ENCODE results near the gene CNTNAP5. TPM values are rescaled to one million over a fixed set of nuclear protein-coding genes. Genes with fewer than 3 reads are reported as not detected.

The CNTNAP5 gene
- total RNA-seq, 1 donor from 2014 or later, result not detected

DNA sequence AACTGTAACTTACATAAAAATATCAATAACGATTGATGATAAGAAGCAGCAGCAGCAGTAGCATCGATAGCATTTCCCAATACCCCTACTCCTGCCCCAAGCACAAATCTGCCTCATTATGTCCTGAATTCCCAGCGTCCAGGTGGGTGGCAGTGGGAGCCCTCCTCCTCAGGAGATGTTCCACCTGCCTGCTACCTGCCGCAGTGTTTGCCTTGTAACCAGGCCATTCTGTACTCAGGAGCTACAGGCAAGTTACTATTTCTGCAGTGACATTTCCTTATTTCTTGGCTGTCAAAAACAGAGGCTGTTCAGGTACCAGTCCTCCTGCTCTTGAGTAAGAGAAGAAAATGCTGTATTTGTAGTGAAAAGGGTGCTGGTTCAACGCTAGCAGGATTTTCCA is 236.4 kb downstream of the CNTNAP5 start:
- intact Hi-C loops (cut with micrococcal nuclease), result no loop called here

DNA sequence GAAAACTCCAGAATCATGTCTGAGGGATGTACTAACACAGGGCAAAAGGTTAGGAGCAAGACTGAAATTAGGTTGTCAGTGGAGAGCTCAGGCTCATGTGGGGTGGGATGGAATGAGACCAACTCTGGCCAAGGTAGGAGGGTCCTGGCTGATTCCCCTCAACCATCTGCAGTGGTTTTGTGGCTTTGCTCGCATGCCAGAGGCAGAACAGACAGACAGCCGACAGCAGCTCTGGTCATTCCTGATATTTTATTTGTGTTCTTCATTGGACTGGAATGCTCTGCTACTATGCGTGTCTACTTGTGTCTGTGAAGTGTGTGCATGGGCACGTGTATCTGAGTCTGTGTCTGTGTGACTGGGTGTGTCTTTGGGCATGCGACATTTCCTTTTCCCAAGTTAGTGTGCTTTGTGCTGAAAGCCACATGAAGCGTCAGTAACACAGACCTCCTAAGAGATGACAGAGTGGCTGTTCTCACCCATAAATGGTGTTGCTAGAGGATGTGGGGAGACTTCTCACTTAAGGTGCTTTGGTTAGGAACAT is 239.5 kb downstream of the CNTNAP5 start:
- intact Hi-C loops (cut with micrococcal nuclease), result no loop called here

DNA sequence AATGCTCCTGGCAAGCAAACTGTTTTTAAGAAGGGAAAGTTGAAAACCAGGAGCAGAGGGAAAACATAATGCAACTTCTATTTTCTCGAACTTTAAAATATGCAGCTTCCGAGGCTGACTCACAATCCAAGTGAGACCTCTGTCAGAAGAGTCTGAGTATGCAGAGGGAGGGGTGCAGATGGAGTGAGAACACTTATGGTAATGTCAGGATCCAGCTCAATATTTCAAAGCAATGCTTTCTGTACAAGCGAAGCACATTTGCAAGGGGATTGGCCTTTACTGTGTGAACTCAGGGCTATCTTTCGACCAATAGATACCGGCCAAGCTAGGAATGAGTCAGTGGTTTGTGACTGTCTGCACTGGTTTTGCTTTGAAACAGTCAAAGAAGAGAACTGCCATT is 242.7 kb downstream of the CNTNAP5 start:
- intact Hi-C loops (cut with micrococcal nuclease), result no loop called here

DNA sequence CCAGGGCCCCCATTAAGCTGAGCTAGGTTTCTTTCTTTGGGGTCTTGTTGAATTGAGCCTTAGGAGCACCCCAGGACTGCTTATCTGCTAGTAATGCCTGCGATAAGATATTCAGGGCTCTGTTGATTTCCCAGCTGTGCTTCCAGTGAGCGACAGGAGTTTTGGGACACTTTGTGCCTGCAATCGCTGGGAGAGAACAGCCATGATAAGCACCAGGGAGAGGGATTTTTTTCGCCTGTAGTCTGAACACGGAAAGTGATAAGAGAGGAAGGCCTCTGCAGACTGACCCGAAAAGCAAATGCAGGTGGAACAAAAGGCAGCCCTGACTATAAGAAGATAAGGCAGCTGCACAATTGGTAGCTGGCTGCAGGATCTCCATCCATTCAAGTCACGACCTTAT is 244.3 kb downstream of the CNTNAP5 start:
- intact Hi-C loops (cut with micrococcal nuclease), result no loop called here

DNA sequence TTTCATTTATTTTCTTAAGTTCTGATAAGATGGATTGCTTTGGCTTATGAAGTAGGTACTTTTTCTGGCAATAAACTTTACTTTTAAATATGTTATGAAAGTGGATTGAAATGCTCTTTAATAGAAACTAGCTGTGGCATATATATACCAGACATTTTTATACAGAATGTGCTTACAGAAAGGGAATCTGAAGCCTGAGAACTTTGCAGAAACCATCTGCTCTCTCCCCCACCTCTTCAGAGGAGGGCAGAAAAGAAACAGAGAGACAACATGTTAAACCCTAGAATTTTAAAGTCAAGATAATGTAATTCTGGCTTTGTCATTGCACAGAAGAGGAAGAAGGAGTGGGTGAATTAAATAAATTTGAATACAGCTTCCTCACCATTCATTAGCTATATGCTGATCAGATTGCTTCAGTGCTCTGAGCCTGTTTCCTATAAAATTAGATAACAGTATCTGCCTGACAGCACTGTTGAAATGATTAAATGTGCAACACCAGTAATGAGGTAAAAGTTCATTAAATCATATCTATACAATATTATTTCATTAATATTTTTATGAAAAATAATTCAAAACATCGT is 247.3 kb downstream of the CNTNAP5 start:
- intact Hi-C loops (cut with micrococcal nuclease), result no loop called here

DNA sequence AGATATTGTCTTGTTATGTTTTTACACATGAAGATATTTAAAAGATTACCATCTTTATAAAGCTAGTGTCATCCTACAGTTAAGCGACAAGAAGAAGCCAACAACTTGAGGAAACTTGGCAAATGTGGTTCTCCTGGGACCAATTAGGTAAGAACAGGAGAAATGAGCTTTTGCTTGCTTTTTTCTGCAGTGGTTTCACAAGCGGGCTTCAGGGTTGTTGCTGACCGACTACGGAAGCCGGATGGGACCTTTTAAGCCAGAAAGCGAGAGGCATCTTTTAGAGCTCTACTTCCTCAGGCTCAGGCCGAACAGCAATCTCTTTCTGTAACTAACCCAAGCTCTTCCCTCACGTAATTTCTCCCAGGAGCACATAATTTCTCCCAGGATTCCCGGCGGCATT is 256.5 kb downstream of the CNTNAP5 start:
- intact Hi-C loops (cut with micrococcal nuclease), result no loop called here

GRCh38 chr2:124283096-124283495 is 258.0 kb downstream of the CNTNAP5 start:
- intact Hi-C loops (cut with micrococcal nuclease), result no loop called here

DNA sequence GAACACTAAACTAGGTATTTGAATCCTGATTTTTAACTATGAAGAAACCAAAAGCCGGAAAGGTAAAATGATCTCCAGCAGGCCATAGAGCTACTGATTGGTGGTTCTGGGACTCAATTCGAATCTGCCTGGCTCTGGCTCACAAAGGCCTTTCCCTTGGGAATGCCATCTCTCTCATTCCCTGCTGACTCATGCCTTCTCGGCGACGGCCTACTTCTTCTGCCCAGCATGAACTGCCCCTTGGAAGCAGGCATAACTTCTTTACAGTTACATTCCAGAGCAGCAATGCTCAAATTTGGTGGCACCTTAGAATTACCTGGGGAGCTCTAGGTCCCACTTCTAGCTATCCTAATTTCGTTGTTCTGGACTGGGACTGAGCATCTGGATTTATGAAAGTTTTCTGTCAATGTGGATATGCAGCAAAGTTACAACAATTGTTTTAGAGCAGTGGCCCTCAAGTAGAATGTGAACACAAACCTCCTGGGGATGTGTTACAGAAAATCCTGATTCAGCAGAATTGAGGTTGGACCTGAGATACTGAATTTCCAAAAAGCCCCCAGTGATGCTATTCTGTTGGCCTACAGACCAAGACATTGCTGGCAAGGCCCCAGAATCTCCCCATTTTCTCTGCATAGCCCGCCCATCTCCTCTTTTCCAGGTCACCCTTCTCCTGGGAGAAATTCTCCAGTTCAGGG is 261.1 kb downstream of the CNTNAP5 start:
- intact Hi-C loops (cut with micrococcal nuclease), result no loop called here

DNA sequence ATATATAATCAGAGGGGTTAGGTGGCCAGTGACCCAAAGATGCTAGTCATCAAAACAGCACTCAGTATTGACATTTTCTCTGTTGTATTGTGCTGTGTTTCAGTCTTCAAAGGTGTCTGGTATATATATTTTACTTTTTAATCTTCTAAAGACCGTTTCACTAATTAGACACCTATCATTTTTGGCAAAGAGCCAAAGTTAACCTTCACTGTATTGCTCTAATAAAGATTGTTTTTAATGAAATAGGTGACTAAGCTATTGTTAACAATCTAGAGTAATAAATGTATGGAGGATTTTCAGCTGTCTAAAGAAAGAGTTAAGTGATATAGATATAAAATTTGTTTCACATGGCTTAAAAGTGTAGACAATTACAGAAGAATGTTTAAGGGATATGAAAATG is 264.0 kb downstream of the CNTNAP5 start:
- intact Hi-C loops (cut with micrococcal nuclease), result no loop called here

GRCh38 chr2:124289615-124290014 is 264.5 kb downstream of the CNTNAP5 start:
- intact Hi-C loops (cut with micrococcal nuclease), result no loop called here

DNA sequence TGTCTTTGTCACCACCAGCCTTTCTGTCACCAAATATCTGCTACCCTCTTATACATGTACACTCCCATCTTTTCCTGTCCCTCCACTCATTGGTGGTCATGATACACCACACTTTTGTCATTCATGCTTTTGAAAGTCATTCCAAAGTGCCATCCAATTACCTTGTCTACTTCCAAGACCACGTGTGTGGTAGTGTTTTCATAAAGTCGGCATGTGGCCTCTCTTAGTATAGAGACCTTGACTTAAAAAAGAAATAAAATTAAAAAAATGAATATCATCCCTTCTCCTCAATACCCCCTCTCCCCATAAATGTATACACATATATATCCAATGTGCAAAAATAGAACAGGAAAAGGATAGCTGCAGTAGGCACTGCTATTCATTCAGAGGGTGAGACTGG is 271.4 kb downstream of the CNTNAP5 start:
- intact Hi-C loops (cut with micrococcal nuclease), result no loop called here

DNA sequence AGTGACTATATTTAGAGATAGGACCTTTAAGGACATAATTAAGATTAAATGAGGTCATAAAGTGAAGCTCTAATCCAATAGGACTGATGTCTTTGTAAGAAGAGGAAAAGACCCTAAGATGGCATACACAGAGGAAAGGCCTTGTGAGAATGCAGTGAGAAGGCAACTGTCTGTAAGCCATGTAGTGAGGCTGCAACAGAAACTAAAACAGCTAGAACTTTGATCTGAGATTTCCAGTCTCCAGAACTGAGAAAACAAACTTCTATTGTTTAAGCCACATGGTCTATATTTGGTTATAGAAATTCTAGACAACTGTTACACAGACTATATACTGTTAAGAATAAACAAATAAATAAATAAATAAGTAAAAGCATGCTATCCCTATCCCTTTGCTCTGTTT is 276.8 kb downstream of the CNTNAP5 start:
- intact Hi-C loops (cut with micrococcal nuclease), result no loop called here

- intact Hi-C loops (cut with micrococcal nuclease), result no loop called here
Observed at GRCh38 chr2:124308319-124309062, 283.4 kb downstream of the CNTNAP5 start.

- intact Hi-C loops (cut with micrococcal nuclease), result no loop called here
Observed at GRCh38 chr2:124309563-124310138, 284.6 kb downstream of the CNTNAP5 start.

DNA sequence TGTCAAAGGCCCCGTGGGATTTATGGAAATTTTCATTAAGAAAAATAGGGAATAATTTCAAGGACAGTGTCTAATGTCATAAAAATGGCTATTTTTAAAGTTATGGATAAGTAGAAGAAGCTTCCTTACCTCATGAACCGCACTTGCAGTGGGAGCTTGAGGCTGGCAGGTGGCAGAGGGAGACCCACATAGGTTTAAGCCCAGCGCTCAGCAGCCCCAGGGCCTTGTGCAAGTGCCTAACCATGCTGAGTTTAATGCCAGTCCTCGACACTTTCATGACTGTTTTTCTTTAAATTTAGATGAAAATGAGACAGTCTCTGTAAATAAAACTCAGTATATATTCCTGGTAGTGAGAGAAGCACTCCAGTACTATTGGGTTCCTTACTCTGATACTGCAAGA is 285.6 kb downstream of the CNTNAP5 start:
- intact Hi-C loops (cut with micrococcal nuclease), result no loop called here

GRCh38 chr2:124314084-124314483 is 289.0 kb downstream of the CNTNAP5 start:
- intact Hi-C loops (cut with micrococcal nuclease), result no loop called here

- intact Hi-C loops (cut with micrococcal nuclease), result no loop called here
Observed at GRCh38 chr2:124315221-124315880, 290.3 kb downstream of the CNTNAP5 start.

GRCh38 chr2:124316133-124316532 is 291.0 kb downstream of the CNTNAP5 start:
- intact Hi-C loops (cut with micrococcal nuclease), result no loop called here

DNA sequence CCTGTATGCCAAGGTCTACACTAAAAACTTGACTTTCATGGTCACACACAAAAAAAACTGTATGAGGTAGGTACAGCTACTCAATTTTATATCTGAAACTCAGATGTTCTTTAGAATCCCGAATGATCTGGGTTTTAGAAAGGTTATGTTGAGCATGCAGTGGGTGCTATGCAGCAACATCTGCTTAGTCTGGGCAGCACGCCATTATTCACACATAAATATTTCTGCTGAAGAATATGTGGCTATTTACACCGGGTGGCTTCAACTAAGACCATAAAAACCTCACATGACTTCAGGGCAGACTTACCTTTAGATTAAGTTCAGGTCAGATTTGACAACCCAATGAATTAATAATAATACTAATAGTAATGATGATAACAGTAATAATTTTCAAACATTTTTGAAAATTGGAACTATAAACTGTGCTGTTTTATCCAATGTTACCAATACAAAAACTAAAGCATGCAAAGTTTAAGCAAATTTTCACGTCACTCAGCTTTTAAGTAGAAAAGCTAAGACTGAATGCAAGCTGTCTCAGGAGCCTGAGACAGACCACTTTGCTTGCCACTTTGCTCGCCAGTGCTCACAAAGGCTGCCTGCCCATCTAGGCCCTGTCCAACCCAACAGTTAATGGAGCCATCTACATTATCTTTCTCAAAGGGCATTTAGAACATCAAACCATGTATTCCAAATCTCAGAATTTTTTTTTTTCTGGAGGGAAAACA is 292.0 kb downstream of the CNTNAP5 start:
- intact Hi-C loops (cut with micrococcal nuclease), result no loop called here

DNA sequence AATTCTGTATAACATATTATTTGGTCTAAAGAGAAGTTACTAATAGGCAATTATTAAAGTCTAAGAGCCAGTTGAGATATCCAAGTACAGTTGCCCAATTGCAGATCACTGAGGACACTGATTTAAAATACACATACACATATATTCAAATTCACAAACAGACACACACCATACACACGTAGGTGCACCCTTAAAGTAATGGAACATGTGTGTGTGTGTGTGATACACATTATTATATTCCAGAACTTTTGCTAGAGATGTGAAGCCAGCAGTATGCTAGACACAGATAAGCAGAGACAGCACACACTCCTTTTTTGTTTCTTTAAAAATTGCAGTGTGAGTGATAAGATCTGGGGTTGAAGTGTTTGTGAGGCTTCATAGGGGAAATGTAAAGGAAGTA is 292.5 kb downstream of the CNTNAP5 start:
- intact Hi-C loops (cut with micrococcal nuclease), result no loop called here

DNA sequence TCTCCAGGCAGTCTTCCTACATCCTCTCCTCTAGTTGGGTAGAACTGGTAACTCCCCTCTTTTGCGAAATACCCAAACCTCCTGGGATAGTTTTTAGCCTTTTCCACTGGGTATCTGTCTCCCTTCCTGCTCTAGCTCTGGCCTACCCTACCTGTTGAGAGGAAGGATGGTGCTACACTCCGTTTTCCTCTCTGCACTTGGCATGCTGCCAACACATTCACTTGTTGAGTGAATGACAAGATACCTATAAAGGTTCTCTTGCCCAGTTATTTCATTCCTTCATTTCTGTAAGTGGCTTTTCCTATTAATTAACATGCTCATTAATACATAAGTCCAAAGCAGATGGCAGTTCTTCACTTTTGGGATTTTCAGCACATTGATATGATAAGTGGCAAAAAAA is 293.8 kb downstream of the CNTNAP5 start:
- intact Hi-C loops (cut with micrococcal nuclease), result no loop called here
